Neural cell (in vitro differentiated cells): ENCODE results near the gene C19orf44.
"Not testable (repeated sequence)": the region's sequence is repeated elsewhere in the genome, so short reads cannot be mapped to it uniquely, and the experiment has no call there.

Experiments used
- CTCF ChIP-seq: fragments of 450-650 bp; IDR thresholded peaks from 2 replicates; pipeline ENCODE4 v1.5.1; 2014; ENCODE audit warnings: antibody characterized with exemption, mild to moderate bottlenecking, moderate library complexity; ENCODE audit not compliant: poor library complexity, severe bottlenecking
- EP300 ChIP-seq: fragments of 450-650 bp; conservative IDR thresholded peaks from 2 replicates; pipeline ENCODE4 v1.6.1; 2014; ENCODE audit warnings: antibody characterized with exemption, mild to moderate bottlenecking, moderate library complexity; ENCODE audit not compliant: poor library complexity, severe bottlenecking
- EZH2 ChIP-seq: fragments of 200-600, 300-800 bp; shearing (Covaris generic), sonication (generic); IDR thresholded peaks from 2 replicates; pipeline ENCODE4 v1.6.1; 2014; ENCODE audit warnings: antibody characterized with exemption, low read length, borderline replicate concordance, mild to moderate bottlenecking; ENCODE audit not compliant: insufficient read depth, poor library complexity, severe bottlenecking
- POLR2AphosphoS5 ChIP-seq: IDR thresholded peaks from 2 replicates; pipeline ENCODE4 v1.6.1; 2012
- RAD21 ChIP-seq: fragments of 450-650 bp; conservative IDR thresholded peaks from 2 replicates; pipeline ENCODE4 v1.6.1; 2014; ENCODE audit warnings: antibody characterized with exemption, mild to moderate bottlenecking, moderate library complexity
- REST ChIP-seq: IDR thresholded peaks from 2 replicates; pipeline ENCODE4 v1.6.1; 2012; ENCODE audit warnings: borderline replicate concordance
- SMC3 ChIP-seq: fragments of 450-650 bp; conservative IDR thresholded peaks from 2 replicates; pipeline ENCODE4 v1.6.1; 2014; ENCODE audit warnings: antibody characterized with exemption, mild to moderate bottlenecking, moderate library complexity; ENCODE audit not compliant: poor library complexity
- TAF1 ChIP-seq: IDR thresholded peaks from 2 replicates; pipeline ENCODE4 v1.6.1; 2012; ENCODE audit warnings: low read depth

DNA sequence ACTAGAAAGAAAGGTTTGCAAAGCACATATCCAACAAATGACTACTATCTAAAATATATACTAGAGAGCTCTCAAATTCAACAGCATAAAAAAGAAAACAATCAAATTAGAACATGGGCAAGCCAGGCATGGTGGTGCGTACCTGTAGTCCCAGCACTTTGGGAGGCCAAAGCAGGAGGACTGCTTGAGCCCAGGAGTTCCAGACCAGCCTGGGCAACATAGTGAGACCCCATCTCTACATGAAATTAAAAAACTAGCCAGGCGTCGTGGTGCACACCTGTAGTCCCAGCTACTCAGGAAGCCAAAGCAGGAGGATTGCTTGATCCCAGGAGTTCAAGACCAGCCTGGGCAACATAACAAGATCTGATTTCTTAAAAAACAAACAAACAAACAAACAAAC, 47.3 kb upstream of the C19orf44 start:
- TF ChIP-seq POLR2AphosphoS5, CTCF, EP300, RAD21, TAF1, EZH2, SMC3, REST: not testable (repeated sequence)
